H1 (cell line): ENCODE measurements around the gene LRRC23. TPM values are rescaled to one million over a fixed set of nuclear protein-coding genes. Genes with fewer than 3 reads are reported as not detected.

ENCODE experiments used
- CTCF ChIA-PET: fragments of 300-600 bp; sonication (Branson Sonifier 250); formaldehyde crosslinking; loops from one replicate; lab custom pipeline; 2021; ENCODE audit not compliant: partially characterized antibody; lab: Charles Lee
- POLR2A ChIA-PET: fragments of 300-600 bp; sonication (Branson Sonifier 250); formaldehyde crosslinking; loops from one replicate; lab custom pipeline; 2021; ENCODE audit warnings: inconsistent platforms; ENCODE audit not compliant: partially characterized antibody; lab: Charles Lee
- DNase-seq, 2 experiments: peaks; one replicate each; pipeline versions ENCODE4 v3.0.0 to v3.0.0-alpha.2; 2010 to 2022; ENCODE audit warnings: low spot score in 2 of 2, low read depth in 1 of 2, mixed read lengths in 1 of 2
- FAIRE-seq: peaks from 2 replicates; lab custom pipeline; 2011; peaks lifted over from hg19 to GRCh38; lab: Jason Lieb, UNC
- H2AFZ ChIP-seq: 2 replicates; pipeline ENCODE4 v1.8.1; 2012; ENCODE audit warnings: low read length, inconsistent platforms
- H2AK5ac ChIP-seq: 2 replicates; pipeline ENCODE4 v1.6.1; 2013; ENCODE audit warnings: low read depth, low read length
- H2BK120ac ChIP-seq: replicated peaks from 2 replicates; pipeline ENCODE3; 2013; ENCODE audit warnings: low read depth, low read length, inconsistent platforms
- H2BK12ac ChIP-seq: 2 replicates; pipeline ENCODE4 v1.6.1; 2013; ENCODE audit warnings: low read depth, low read length
- H2BK15ac ChIP-seq: 2 replicates; pipeline ENCODE4 v1.6.1; 2013; ENCODE audit warnings: low read length
- H2BK20ac ChIP-seq: 2 replicates; pipeline ENCODE4 v1.6.1; 2013; ENCODE audit warnings: low read length
- H2BK5ac ChIP-seq: 2 replicates; pipeline ENCODE4 v1.6.1; 2013; ENCODE audit warnings: low read depth, low read length
- H3K14ac ChIP-seq: 2 replicates; pipeline ENCODE4 v1.6.1; 2013; ENCODE audit warnings: inconsistent platforms; ENCODE audit not compliant: insufficient read length
- H3K18ac ChIP-seq: 2 replicates; pipeline ENCODE4 v1.6.1; 2013; ENCODE audit warnings: low read length; ENCODE audit errors: extremely low read depth
- H3K23ac ChIP-seq: 2 replicates; pipeline ENCODE4 v1.6.1; 2013; ENCODE audit warnings: inconsistent platforms; ENCODE audit not compliant: insufficient read length
- H3K23me2 ChIP-seq: 2 replicates; pipeline ENCODE4 v1.6.1; 2013; ENCODE audit warnings: low read depth, low read length
- H3K27ac ChIP-seq: 2 replicates; pipeline ENCODE4 v1.6.1; 2011; ENCODE audit warnings: low read depth, low read length, inconsistent platforms
- H3K27me3 ChIP-seq, 4 experiments: replicated peaks in 1 of 4; 1 replicate in 1 of 4; 2 replicates in 3 of 4; pipeline versions ENCODE4 v1.6.1 to v1.8.1; 2011 to 2013; ENCODE audit warnings: low read length in 3 of 4, mild to moderate bottlenecking in 3 of 4, inconsistent platforms in 2 of 4, mixed read lengths in 2 of 4, moderate library complexity in 1 of 4; ENCODE audit not compliant: control insufficient read depth in 3 of 4, insufficient read depth in 3 of 4; ENCODE audit errors: extremely low read depth in 1 of 4
- H3K36me3 ChIP-seq, 4 experiments: 2 replicates each; pipeline versions ENCODE4 v1.6.1 to v1.8.1; 2011 to 2013; ENCODE audit warnings: mild to moderate bottlenecking in 4 of 4, low read length in 3 of 4, moderate library complexity in 2 of 4, control low read depth in 1 of 4, inconsistent platforms in 1 of 4; ENCODE audit not compliant: insufficient read depth in 4 of 4, control insufficient read depth in 2 of 4
- H3K4ac ChIP-seq: replicated peaks from 2 replicates; pipeline ENCODE3; 2013; ENCODE audit warnings: low read length, low read depth, mixed read lengths, inconsistent platforms; ENCODE audit not compliant: insufficient read length
- H3K4me1 ChIP-seq, 4 experiments: replicated peaks in 1 of 4; 1 replicate in 1 of 4; 2 replicates in 3 of 4; pipeline versions ENCODE4 v1.6.1 to v1.8.1; 2011 to 2013; ENCODE audit warnings: low read length in 3 of 4, inconsistent platforms in 2 of 4, mixed read lengths in 1 of 4; ENCODE audit not compliant: insufficient read depth in 4 of 4, control insufficient read depth in 3 of 4
- H3K4me2 ChIP-seq, 2 experiments: 2 replicates each; pipeline versions ENCODE4 v1.6.1 to v1.8.1; 2011 to 2013; ENCODE audit warnings: low read depth in 2 of 2, low read length in 2 of 2, control low read depth in 1 of 2, inconsistent platforms in 1 of 2, mild to moderate bottlenecking in 1 of 2; ENCODE audit not compliant: insufficient read depth in 1 of 2
- H3K4me3 ChIP-seq, 4 experiments: fragments of 200-600, 300-600 bp in 1 of 4; sonication (generic), shearing (Covaris generic), sonication (Bioruptor Twin) in 1 of 4; 2 replicates each; pipeline versions ENCODE4 v1.5.1 to v1.8.1; 2011 to 2016; ENCODE audit warnings: low read length in 4 of 4, low read depth in 3 of 4, control low read depth in 2 of 4, inconsistent platforms in 2 of 4, mild to moderate bottlenecking in 2 of 4, mixed read lengths in 1 of 4, moderate library complexity in 1 of 4; ENCODE audit not compliant: insufficient read depth in 2 of 4; ENCODE audit errors: extremely low read depth in 1 of 4
- H3K56ac ChIP-seq: replicated peaks from 2 replicates; pipeline ENCODE3; 2013; ENCODE audit warnings: low read depth, mild to moderate bottlenecking, mixed read lengths, low read length, inconsistent platforms; ENCODE audit not compliant: insufficient read length
- H3K79me1 ChIP-seq: 2 replicates; pipeline ENCODE4 v1.6.1; 2013; ENCODE audit warnings: low read depth, low read length, control low read depth
- H3K79me2 ChIP-seq, 2 experiments: 2 replicates each; pipeline versions ENCODE4 v1.6.1 to v1.8.1; 2012 to 2013; ENCODE audit warnings: low read length in 2 of 2, mild to moderate bottlenecking in 2 of 2, inconsistent platforms in 1 of 2; ENCODE audit not compliant: insufficient read depth in 2 of 2, control insufficient read depth in 1 of 2
- H3K9ac ChIP-seq, 4 experiments: replicated peaks in 1 of 4; 1 replicate in 1 of 4; 2 replicates in 3 of 4; pipeline versions ENCODE4 v1.6.1 to v1.8.1; 2011 to 2013; ENCODE audit warnings: low read depth in 3 of 4, low read length in 3 of 4, control low read depth in 2 of 4, mild to moderate bottlenecking in 2 of 4, moderate library complexity in 2 of 4, inconsistent platforms in 1 of 4; ENCODE audit errors: extremely low read depth in 1 of 4
- H3K9me3 ChIP-seq, 2 experiments: 2 replicates each; pipeline versions ENCODE4 v1.6.1 to v1.8.1; 2012 to 2013; ENCODE audit warnings: mild to moderate bottlenecking in 2 of 2, moderate library complexity in 2 of 2, control low read depth in 1 of 2, inconsistent platforms in 1 of 2, low read depth in 1 of 2, low read length in 1 of 2, mixed read lengths in 1 of 2; ENCODE audit not compliant: insufficient read depth in 2 of 2
- H4K20me1 ChIP-seq, 2 experiments: replicated peaks in 1 of 2; 2 replicates each; pipeline versions ENCODE3 to v1.8.1; 2011 to 2013; ENCODE audit warnings: inconsistent platforms in 2 of 2, low read length in 2 of 2, mild to moderate bottlenecking in 1 of 2; ENCODE audit not compliant: insufficient read depth in 2 of 2, control insufficient read depth in 1 of 2
- H4K5ac ChIP-seq: 2 replicates; pipeline ENCODE4 v1.6.1; 2013; ENCODE audit warnings: low read length, low read depth, mixed read lengths, inconsistent platforms; ENCODE audit not compliant: insufficient read length
- H4K8ac ChIP-seq: 2 replicates; pipeline ENCODE4 v1.8.0; 2013; ENCODE audit warnings: mild to moderate bottlenecking, moderate library complexity, low read length, inconsistent platforms; ENCODE audit not compliant: insufficient read depth; ENCODE audit errors: extremely low read depth
- H4K91ac ChIP-seq: replicated peaks from 2 replicates; pipeline ENCODE3; 2013; ENCODE audit warnings: low read length, mixed read lengths, inconsistent platforms; ENCODE audit not compliant: insufficient read length
- JUN ChIP-seq: IDR thresholded peaks from 2 replicates; pipeline ENCODE4 v1.6.1; 2011; ENCODE audit warnings: low read depth, mild to moderate bottlenecking, improper control_type of control experiment, low read length
- KDM1A ChIP-seq: fragments of 200-600, 300-600 bp; sonication (generic); IDR thresholded peaks from 2 replicates; pipeline ENCODE4 v1.7.1; 2016; ENCODE audit warnings: mild to moderate bottlenecking, low read length, borderline replicate concordance
- MAFK ChIP-seq: IDR thresholded peaks from 2 replicates; pipeline ENCODE4 v1.6.1; 2012; ENCODE audit warnings: low read depth, mild to moderate bottlenecking, improper control_type of control experiment, low read length
- NANOG ChIP-seq: IDR thresholded peaks from 2 replicates; pipeline ENCODE4 v1.6.1; 2011; ENCODE audit warnings: low read length, low read depth, mild to moderate bottlenecking, inconsistent platforms; ENCODE audit not compliant: insufficient read depth, poor library complexity, severe bottlenecking
- SUZ12 ChIP-seq: fragments of 200-600 bp; sonication (generic); IDR thresholded peaks from 2 replicates; pipeline ENCODE4 v1.6.1; 2012; ENCODE audit warnings: mild to moderate bottlenecking, inconsistent platforms, low read length, moderate library complexity, mixed read lengths
- TAF1 ChIP-seq: IDR thresholded peaks from 2 replicates; pipeline ENCODE4 v1.6.1; 2011; ENCODE audit warnings: mild to moderate bottlenecking, low read depth, low read length
- USF2 ChIP-seq: IDR thresholded peaks from 2 replicates; pipeline ENCODE4 v1.6.1; 2011; ENCODE audit warnings: low read length, improper control_type of control experiment
- WGBS, 2 experiments: shearing (Covaris generic) in 1 of 2; methylation state at CpG; one replicate each; pipeline versions ENCODE4 v1.1.6 to v1.1.7; 2013 to 2015; ENCODE audit warnings: low lambda C conversion rate in 2 of 2, mixed read lengths in 2 of 2, inconsistent platforms in 1 of 2, low coverage in 1 of 2, missing lambda C conversion rate in 1 of 2; ENCODE audit not compliant: insufficient replicate concordance in 2 of 2, insufficient coverage in 1 of 2, insufficient read length in 1 of 2; ENCODE audit errors: extremely low coverage in 1 of 2, missing lambda C conversion rate in 1 of 2; 5-methylcytosine and 5-hydroxymethylcytosine counted together
- polyA plus RNA-seq, 7 experiments: library from polyadenylated mRNA; depleted of rRNA in 3 of 7; stranded (reverse) in 5 of 7; unstranded in 2 of 7; fragments of >200 nt in 5 of 7; fragments of 200-250 nt in 2 of 7; gene quantifications; 1 replicate in 5 of 7; 2 replicates in 1 of 7; 4 replicates in 1 of 7; pipeline versions ENCODE4 v1.2.1 to v1.2.3, GENCODE V29; 2011 to 2013; ENCODE audit warnings: missing spikeins in 2 of 7, mixed read lengths in 2 of 7
- total RNA-seq: library from RNA; stranded (reverse); fragmentation: NEBNext Ultra II Directional; extraction: Animal tissue kit (Norgen Biotek cat#: 25700); gene quantifications from 2 replicates; pipeline ENCODE4 v1.2.1, GENCODE V29; 2021

Gene LRRC23
- total and polyA plus RNA-seq, 2 of the 8 experiments (the other 6 are each of a cell fraction or from before 2014, with no cell fraction given) = 2.5 to 3.6 TPM

GRCh38 chr12:6860942-6861341 lies 43.7 kb upstream of the LRRC23 start:
- Histone ChIP-seq H3K4ac (no peak overlapping the region), H2BK20ac (no peak overlapping the region), H3K4me3 (no peak overlapping the region), H3K9ac (no peak overlapping the region), H4K91ac (no peak overlapping the region), H3K4me2 (no peak overlapping the region), H2BK5ac (no peak overlapping the region), H3K56ac (no peak overlapping the region), H3K23me2 (no peaks in the 10 kb centered on the region), H3K27ac (no peak overlapping the region), H4K20me1 (peaks cover 0 to 2% of the 10 kb centered on the region in 2 experiments), H3K27me3 (no peaks in the 10 kb centered on the region), H2AFZ (no peak overlapping the region), H3K14ac (no peak overlapping the region), H2BK12ac (no peak overlapping the region), H3K23ac (no peak overlapping the region), H2BK15ac (no peak overlapping the region), H3K18ac (no peak overlapping the region), H3K4me1 (peaks cover 0 to 6% (median 2%) of the 10 kb centered on the region in 4 experiments; a peak in 4 of 7 replicates), H4K8ac (no peak overlapping the region), H3K9me3 (no peaks in the 10 kb centered on the region), H4K5ac (no peak overlapping the region), H3K79me2 (no peaks in the 10 kb centered on the region), H3K36me3 (peaks cover 28 to 79% (median 69%) of the 10 kb centered on the region in 4 experiments), H2BK120ac (no peak overlapping the region), H2AK5ac (no peak overlapping the region), H3K79me1 (no peaks in the 10 kb centered on the region; the same call in 1 of the 2 replicates)
- TF ChIP-seq USF2 (no peak), KDM1A (no peak), JUN (no peak), NANOG (no peak), MAFK (no peak), TAF1 (no peak), SUZ12 (no peak)
- no peak for DNase-seq
- 94% methylated on average over 7 of the region's 7 CpGs; no CpG with 5 or more reads in 1 of the 2 experiments for whole genome bisulfite sequencing, 2 experiments
- CTCF ChIA-PET = interaction anchor here (0.6 to 4.5 kb wide), 8 partner anchors 10 to 108 kb away, joined by 3 to 27 read pairs (median 4); partner anchors contain the start of genes GNB3, MLF2 and SPSB2
- FAIRE-seq = no peak
- POLR2A ChIA-PET = interaction anchor here (0.7 to 18.9 kb wide), 5 partner anchors 8 to 323 kb away, joined by 3 to 588 read pairs (median 7); partner anchors contain the start of genes C12orf57, CDCA3, GNB3 and RNU7-1
